Activated CD8-positive, alpha-beta memory T cell treated with anti-CD3 and anti-CD28 coated beads, Interleukin-2, amount 50 U/mL, for 1 hour (primary cell): ENCODE results near the gene BMI1.

Experiments used
- DNase-seq: peaks from one replicate; pipeline ENCODE4 v3.0.0-alpha.2; 2020; ENCODE audit errors: extremely low read depth

Gene BMI1

DNA sequence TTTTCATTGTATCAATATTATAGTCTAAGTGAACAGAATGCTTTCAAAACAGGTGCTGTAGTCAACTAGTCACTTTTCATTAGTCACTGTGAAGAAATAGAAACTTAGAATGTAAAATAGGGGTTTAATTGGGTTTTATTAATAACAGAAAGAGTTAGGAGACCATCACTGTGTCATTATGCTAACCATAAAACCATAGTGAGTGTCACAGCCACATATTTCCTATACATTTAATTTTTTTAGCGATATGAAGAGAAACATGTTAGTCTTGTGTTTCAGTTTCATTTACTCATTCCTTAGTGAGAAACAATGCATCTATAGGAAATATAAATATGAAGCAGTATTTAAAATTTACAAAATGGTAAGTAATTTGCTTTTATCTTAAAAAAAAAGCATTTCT lies 46.6 kb downstream of the BMI1 start:
- no peak for DNase-seq

DNA sequence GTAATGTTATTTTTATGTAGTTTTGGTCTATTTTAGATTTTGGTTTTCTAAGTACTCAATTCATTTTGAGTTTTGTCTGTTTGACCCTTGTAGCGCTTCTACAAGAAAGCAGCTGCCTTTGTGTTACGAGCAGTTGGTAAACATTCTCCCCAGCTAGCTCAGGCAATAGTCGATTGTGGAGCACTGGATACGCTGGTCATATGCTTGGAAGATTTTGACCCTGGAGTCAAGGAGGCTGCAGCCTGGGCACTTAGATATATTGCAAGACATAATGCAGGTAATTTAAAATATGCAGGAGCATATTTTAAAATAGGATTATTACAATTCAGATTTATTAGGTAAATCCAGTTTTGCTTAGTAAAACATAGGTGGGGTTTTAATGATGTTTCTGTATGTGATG lies 47.5 kb downstream of the BMI1 start:
- DNase-seq: no peak

DNA sequence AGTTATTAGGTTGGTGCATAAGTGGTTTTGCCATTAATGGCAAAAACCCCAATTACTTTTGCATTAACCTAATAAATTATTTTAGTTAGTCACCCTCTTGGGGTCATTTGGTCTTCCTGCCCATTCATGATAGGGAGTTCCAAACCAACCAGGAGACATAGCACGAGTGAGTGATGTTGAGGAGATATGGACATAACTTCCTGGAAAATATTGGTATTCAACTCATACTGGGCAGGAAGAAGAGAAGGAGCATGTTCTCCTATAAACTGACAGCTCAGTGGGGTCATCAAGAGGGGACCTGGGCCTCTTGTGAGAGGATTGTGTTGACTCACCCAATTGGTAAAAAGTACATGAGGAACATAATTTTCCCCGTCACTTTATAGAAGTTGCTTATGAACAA lies 48.1 kb downstream of the BMI1 start:
- no peak for DNase-seq

DNA sequence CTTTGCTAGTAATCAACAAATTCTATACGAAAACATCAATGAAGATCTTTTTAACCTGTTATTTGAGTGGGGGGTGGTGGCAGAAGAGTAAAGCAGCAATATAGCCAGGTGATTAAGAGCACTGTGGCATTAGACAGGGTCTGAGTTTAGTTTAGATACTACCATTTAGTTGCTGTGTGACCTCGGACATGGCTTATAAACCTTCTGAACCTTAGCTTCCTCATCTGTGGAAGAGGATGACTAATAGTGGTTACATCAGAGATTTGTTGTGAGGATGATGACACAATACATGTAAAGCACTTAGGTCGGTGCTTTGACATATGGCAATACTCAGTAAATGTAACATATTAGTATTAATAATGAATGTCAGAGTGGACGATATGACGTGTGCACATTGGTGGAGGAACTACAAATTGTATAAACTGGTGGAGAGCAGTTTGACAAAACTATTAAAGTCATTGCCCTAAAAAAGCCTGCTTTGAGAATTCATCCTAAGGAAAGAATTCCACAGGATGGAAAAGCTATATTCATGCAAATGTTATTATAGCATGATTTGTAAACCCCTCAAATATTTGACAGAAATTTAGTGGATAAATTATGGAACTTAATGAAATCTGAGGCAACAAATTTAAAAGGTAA lies 48.7 kb downstream of the BMI1 start:
- no peak for DNase-seq

DNA sequence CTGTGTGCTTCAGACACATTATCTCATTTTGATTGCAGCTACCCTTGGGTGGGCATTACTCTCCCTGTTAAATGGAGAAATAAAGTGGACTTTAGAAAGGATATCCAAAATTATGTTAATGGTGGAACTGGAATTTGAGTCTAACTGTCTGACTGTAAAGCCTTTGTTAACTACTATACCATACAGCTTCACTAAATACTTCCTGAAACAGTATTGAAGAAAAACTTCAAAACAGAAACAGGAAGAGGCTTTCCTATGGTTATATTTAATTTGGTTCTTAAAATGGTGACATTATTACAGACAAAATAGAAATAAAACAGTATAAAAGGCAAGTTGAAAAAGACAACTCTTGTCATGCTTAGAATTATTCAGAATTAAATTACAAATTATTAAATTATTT lies 49.4 kb downstream of the BMI1 start:
- no peak for DNase-seq

DNA sequence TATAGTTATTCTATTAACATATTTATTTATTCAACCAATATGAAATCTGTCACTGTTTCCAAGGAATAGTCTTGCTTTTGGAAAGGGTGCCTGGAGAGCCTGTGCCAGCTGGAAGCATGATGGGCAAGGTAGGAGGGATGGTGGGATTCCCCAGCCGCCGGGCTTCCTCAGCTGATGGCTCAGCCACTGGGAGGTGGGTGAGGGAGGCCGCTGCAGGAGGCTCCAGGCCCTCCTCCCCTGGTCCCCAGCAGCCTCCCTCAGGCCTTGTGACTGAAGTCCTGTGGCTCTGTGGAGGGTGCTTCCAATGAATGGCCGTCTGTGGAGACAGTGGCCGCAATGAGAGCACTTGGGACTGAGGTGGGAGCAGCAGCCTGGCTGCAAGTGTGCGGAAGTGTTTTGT lies 51.4 kb downstream of the BMI1 start:
- DNase-seq: no peak

DNA sequence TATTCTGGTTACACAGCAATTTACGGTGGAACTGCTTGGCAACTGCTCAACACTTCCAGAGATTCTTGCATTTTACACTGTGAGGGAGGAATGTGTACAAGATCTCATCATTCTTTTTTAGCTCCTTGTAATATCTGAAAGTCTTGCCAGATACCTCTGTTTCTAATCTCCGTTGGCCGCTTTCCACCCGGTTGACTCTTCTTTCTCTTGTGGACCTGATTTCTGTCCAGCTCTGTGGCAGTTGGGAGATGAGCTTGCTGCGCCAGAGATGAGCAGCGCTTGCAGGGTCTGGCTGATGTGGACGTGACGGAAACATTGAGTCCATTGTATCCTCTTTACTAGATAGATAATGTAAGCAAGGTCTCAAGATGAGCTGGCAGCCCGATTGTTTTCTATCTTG lies 52.0 kb downstream of the BMI1 start:
- no peak for DNase-seq

DNA sequence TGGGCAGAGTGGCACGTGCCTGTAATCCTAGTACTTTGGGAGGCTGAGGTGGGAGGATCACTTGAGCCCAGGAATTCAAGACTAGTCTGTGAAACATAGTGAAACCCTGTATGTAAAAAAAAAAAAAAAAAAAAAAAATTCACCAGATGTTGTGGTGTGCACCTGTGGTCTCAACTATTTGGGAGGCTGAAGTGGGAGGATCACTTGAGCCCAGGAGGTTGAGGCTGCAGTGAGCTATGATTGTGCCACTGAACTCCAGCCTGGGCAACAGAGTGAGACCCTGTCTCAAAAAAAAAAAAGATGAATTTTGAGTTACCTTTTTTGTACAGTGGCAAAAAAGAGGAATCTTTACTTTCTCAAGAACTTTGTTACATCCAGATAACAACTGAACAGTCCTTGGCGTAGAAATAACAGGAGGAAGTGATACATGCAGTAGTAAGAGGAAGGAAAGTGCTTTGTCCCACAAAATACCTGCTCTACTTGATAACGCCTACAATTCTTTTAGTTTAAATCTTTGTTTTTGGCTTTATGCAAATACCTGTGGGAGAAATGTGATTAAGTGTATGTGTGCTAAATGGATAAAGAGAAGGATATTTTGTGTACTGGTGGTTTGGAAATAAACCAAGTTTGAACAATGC lies 53.7 kb downstream of the BMI1 start:
- DNase-seq: no peak

DNA sequence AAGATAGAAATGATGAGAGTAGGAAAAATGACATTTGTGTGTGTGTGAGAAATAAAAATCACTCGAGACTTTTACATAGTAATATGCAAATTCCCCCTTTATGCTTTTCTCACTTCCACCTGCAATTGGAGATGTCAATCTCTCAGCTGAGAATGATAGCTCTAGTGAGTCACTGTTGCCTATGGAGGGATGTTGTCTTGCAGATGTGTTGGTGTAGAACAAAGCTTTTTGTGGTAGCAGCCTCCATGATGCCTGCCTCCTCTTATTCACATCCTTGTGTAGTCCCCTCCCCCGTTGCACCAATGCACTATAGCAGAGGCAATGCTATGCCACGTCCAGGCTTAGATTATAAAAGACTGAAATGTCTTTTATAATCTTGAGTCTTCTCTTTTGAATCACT lies 58.2 kb downstream of the BMI1 start:
- DNase-seq: no peak
